HUES48 (cell line): Measurements from ENCODE around the gene PLEK2.
"Not testable (repeated sequence)": the region's sequence is repeated elsewhere in the genome, so short reads cannot be mapped to it uniquely, and the experiment has no call there.

Source experiments
- H3K27ac ChIP-seq: one replicate; pipeline ENCODE4 v1.7.0; 2013; ENCODE audit warnings: low read depth, low read length, inconsistent platforms
- H3K27me3 ChIP-seq: 2 replicates; pipeline ENCODE4 v1.6.1; 2013; ENCODE audit warnings: mild to moderate bottlenecking, low read length; ENCODE audit not compliant: control insufficient read depth, insufficient read depth
- H3K36me3 ChIP-seq: 2 replicates; pipeline ENCODE4 v1.6.1; 2013; ENCODE audit warnings: low read length; ENCODE audit not compliant: control insufficient read depth, insufficient read depth
- H3K4me1 ChIP-seq: 2 replicates; pipeline ENCODE4 v1.6.1; 2013; ENCODE audit warnings: mild to moderate bottlenecking, low read length; ENCODE audit not compliant: control insufficient read depth, insufficient read depth
- H3K4me3 ChIP-seq: 2 replicates; pipeline ENCODE4 v1.5.1; 2013; ENCODE audit warnings: mild to moderate bottlenecking, low read depth, low read length
- H3K9ac ChIP-seq: 2 replicates; pipeline ENCODE4 v1.6.1; 2013; ENCODE audit warnings: mild to moderate bottlenecking, low read depth, low read length, moderate library complexity
- H3K9me3 ChIP-seq: 2 replicates; pipeline ENCODE4 v1.6.1; 2013; ENCODE audit warnings: low read length; ENCODE audit not compliant: control insufficient read depth, insufficient read depth

Gene PLEK2, protein sequence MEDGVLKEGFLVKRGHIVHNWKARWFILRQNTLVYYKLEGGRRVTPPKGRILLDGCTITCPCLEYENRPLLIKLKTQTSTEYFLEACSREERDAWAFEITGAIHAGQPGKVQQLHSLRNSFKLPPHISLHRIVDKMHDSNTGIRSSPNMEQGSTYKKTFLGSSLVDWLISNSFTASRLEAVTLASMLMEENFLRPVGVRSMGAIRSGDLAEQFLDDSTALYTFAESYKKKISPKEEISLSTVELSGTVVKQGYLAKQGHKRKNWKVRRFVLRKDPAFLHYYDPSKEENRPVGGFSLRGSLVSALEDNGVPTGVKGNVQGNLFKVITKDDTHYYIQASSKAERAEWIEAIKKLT

DNA sequence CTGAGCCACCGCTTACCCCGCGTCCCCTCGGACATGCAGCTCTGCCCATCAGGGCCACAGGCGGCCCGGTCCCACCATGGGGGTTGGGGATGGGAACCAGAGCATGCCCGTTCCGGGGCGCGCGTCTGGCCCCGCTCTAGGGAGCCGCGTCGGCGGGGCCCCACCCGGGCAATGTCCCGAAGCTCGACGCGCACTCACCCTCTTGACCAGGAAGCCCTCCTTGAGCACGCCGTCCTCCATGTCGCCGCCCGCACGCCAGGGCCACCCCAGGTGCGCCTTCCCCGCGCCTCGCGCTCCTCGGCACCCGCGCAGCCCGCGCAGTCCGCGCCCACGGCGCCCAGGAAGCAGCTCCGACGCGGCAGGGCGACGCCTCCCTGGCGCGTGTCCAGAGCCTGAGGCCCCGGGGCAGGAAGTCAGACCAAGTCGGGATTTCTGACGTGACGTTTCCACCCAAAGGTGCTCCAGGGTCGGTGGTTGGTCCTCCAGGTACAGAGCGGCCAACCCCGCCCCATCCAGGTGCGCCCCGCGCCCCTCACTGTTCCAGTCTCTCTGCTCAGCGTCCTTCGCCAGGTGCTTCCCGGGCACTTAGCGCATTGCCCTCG is at the start of gene PLEK2:
TSS of gene PLEK2 (minus strand) at position 346 of the 602 bp plus-strand sequence. CDS start at position 240, 106 bp downstream.
- no peaks in the 10 kb centered on the region for H3K4me1 ChIP-seq
- H3K27me3 ChIP-seq = peaks cover 29% of the 10 kb centered on the region
- H3K9me3 ChIP-seq = no peaks in the 10 kb centered on the region
- no peak within 1 kb of the TSS for H3K9ac ChIP-seq
- H3K4me3 ChIP-seq = peak within 1 kb of the TSS; percentile 55
- no peaks in the 10 kb centered on the region for H3K36me3 ChIP-seq
- no peak within 1 kb of the TSS for H3K27ac ChIP-seq

DNA sequence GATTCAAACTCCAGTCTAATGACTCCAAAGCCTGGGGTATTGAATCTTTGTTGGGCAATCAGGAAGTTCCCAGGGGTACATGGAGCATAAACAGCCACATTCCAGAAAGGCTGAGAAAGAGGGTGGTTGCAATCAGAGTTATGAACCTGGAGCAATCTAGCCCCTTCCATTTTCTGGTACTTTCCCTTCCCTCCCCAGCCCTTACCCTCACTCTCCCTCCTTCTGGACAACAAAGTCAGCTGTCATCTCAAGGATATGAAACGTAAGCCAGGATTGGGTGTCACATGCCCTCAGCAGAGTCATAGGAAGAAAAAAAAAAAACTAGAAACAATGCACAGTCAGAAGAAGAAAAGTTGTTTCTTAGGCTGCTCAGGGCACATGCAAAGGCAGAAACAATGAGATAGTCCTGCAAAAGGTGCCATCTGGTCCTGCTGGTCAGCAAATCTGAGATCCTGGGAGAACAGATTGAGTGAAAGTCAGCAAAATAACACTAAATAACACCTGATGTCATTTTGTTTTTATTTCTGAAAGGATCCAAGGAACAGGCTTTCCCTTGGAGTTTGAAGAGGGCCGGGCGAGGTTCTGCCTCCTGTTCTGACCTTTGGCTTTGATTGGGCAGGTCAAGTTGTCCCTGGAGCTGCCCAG is 49.5 kb upstream of the PLEK2 start:
- Histone ChIP-seq H3K36me3 (no peaks in the 10 kb centered on the region), H3K4me1 (0 out of 2 replicates have a peak, but pooled peaks cover 3% of the 10 kb centered on the region), H3K4me3 (no peak overlapping the region), H3K27ac (no peak overlapping the region), H3K27me3 (no peaks in the 10 kb centered on the region), H3K9me3 (no peaks in the 10 kb centered on the region), H3K9ac (no peak overlapping the region)

DNA sequence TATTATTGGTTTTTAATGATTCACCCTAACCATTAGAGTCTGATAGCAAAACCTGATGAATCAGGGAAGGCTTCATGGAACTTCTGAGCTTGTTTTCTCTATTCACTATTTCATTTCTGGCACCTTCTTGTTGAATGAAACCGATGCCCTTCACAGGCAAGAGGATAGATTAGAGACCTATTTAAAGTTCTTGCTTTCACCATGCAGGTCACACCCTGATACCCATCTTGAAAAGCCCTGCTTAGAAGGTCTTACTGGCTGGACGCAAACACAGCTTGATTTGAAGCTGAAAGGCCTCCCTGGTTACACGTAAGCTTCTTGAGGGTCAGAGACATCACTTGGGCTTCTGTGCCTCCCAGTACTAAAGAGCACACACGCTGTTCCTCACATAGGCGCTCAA is 47.4 kb upstream of the PLEK2 start:
- no peak overlapping the region for H3K27ac ChIP-seq
- 0 out of 2 replicates have a peak, but pooled peaks cover 3% of the 10 kb centered on the region for H3K4me1 ChIP-seq
- no peak overlapping the region for H3K9ac ChIP-seq
- H3K27me3 ChIP-seq = no peaks in the 10 kb centered on the region
- H3K36me3 ChIP-seq = no peaks in the 10 kb centered on the region
- H3K9me3 ChIP-seq = no peaks in the 10 kb centered on the region
- H3K4me3 ChIP-seq = no peak overlapping the region

DNA sequence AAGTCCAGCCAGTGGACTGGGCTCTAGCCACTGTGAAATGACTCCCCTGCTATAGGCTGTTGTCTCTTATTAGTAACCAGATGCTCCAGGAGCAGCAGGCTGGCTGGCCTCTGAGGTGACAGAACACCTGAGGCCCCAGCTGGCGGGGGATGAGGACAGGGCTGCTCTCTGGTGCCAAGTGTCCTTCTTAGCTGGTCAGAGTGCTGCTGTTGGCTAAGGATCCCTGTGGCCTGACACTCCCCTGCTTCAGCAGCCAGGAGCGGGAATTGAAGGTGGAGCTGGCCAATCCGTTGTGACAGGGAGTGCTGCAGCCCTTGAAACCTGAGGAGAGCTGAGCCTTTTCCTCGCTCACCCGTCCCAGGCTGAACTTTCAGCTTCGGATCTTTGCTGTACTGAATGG is 45.8 kb upstream of the PLEK2 start:
- no peaks in the 10 kb centered on the region for H3K9me3 ChIP-seq
- no peak overlapping the region for H3K27ac ChIP-seq
- 0 out of 2 replicates have a peak, but pooled peaks cover 3% of the 10 kb centered on the region for H3K4me1 ChIP-seq
- no peaks in the 10 kb centered on the region for H3K27me3 ChIP-seq
- no peak overlapping the region for H3K9ac ChIP-seq
- no peak overlapping the region for H3K4me3 ChIP-seq
- H3K36me3 ChIP-seq = no peaks in the 10 kb centered on the region

DNA sequence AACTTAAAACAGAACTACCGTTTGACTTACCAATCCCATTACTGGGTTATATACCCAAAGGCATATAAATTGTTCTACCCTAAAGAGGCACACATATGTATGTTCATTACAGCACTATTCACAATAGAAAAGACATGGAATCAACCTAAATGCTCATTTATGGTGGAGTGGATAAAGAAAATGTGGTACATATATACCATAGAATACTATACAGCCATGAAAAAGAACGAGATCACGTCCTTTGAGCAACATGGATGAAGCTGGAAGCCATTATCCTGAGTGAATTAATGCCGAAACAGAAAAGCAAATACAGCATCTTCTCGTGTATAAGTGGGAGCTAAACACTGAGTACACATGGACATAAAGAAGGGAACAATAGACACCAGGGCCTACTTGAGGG is 44.8 kb upstream of the PLEK2 start:
- 0 out of 2 replicates have a peak, but pooled peaks cover 3% of the 10 kb centered on the region for H3K4me1 ChIP-seq
- no peak overlapping the region for H3K9ac ChIP-seq
- H3K27me3 ChIP-seq = no peaks in the 10 kb centered on the region
- no peaks in the 10 kb centered on the region for H3K9me3 ChIP-seq
- no peak overlapping the region for H3K4me3 ChIP-seq
- no peaks in the 10 kb centered on the region for H3K36me3 ChIP-seq
- H3K27ac ChIP-seq = no peak overlapping the region

DNA sequence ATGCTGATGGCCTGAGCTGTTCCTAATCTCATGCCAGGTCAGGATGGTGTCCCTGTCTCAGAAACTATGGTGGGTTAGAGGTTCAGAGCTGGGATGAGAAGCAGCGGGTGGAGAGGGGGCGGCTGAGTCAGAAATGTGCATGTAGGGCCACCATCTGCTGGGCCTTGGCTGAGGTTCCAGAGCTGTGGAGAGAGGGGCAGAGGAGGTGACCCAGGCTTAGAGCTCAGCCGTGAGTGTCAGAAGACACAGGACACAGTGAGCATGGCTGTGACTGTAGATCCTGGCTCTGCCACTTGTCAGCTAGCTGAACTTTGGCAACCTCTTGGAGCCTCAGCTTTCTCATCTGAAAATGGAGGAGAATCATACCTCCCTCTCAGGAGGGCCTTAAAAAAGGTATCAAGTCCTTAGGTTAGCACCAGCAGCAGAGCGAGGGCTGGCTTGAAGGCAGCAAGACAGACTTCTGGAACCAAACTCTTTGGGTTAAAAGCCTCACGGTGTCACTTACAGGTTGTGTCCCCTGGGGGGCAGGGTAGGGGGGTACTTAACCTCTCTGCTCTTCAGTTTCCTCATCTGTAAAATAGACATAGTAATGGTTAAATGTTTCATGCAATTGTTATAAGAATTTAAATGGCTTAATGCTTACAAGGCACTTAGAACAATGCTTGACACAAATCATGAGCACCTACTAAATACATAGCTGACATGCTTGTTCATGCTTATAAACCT is 41.8 kb upstream of the PLEK2 start:
- Histone ChIP-seq H3K9ac (no peak overlapping the region), H3K4me1 (0 out of 2 replicates have a peak, but pooled peaks cover 3% of the 10 kb centered on the region), H3K36me3 (no peaks in the 10 kb centered on the region), H3K9me3 (0 out of 2 replicates have a peak, but pooled peaks cover 10% of the 10 kb centered on the region), H3K4me3 (no peak overlapping the region), H3K27ac (no peak overlapping the region), H3K27me3 (no peaks in the 10 kb centered on the region)

DNA sequence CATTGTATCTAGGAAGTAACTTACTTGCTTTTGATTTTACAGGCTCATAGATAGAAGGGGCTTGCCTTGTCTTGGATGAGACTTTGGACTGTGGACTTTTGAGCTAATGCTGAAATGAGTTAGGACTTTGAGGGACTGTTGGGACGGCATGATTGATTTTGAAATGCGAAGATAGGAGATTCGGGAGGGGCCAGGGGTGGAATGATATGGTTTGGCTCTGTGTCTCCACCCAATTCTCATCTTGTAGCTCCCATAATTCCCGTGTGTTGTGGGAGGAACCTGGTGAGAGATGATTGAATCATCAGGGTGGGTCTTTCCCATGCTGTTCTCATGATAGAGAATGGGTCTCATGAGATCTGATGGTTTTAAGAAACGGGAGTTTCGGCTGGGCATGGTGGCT is 39.7 kb upstream of the PLEK2 start:
- not testable (repeated sequence) for H3K4me3 ChIP-seq, H3K36me3 ChIP-seq, H3K9ac ChIP-seq, H3K9me3 ChIP-seq, H3K27me3 ChIP-seq, H3K27ac ChIP-seq, H3K4me1 ChIP-seq

DNA sequence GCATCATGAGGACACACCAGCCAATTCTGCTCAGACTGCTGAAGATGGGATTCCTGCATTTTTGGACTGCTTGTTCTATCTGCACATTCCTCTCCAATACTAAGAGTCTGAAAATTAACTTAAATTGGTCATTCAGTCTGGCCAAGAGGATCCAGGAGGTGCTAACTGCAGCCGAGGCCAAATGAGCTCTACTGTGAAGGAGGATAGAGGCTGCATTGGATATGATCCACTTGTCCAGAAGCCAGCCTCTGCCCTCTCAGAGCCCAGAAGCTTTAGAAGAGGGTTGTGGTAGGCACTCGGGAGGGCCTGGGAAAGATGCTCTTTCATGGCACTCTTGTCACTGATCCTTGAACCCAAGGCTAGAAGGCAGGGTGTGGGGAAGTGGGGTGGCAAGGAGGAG is 37.1 kb upstream of the PLEK2 start:
- no peak overlapping the region for H3K9ac ChIP-seq
- H3K9me3 ChIP-seq = 0 out of 2 replicates have a peak, but pooled peaks cover 10% of the 10 kb centered on the region
- no peak overlapping the region for H3K27ac ChIP-seq

DNA sequence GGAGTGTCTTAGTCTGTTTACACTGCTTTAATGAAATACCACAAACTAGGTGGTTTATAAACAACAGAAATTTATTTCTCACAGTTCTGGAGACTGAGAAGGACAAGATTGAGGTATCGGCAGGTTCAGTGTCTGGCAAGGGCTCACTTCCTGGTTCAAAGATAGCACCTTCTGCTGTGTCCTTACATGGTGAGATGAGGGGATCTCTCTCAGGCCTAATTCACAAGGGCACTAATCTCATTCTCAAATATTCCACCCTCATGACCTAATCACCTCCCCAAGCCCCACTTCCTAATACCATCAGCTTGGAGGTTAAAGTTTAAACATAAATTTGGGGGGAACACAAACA is 35.0 kb upstream of the PLEK2 start:
- no peak overlapping the region for H3K9ac ChIP-seq
- no peaks in the 10 kb centered on the region for H3K27me3 ChIP-seq
- H3K36me3 ChIP-seq = no peaks in the 10 kb centered on the region
- H3K4me1 ChIP-seq = peaks cover 14% of the 10 kb centered on the region
- no peak overlapping the region for H3K4me3 ChIP-seq
- H3K27ac ChIP-seq = peak overlapping the region; percentile 25
- H3K9me3 ChIP-seq = 0 out of 2 replicates have a peak, but pooled peaks cover 10% of the 10 kb centered on the region

More for the DNA sequence above, 37.1 kb upstream of the PLEK2 start:
- no peaks in the 10 kb centered on the region for H3K27me3 ChIP-seq
- no peak overlapping the region for H3K4me3 ChIP-seq
- H3K4me1 ChIP-seq = peaks cover 8% of the 10 kb centered on the region
- H3K36me3 ChIP-seq = no peaks in the 10 kb centered on the region

DNA sequence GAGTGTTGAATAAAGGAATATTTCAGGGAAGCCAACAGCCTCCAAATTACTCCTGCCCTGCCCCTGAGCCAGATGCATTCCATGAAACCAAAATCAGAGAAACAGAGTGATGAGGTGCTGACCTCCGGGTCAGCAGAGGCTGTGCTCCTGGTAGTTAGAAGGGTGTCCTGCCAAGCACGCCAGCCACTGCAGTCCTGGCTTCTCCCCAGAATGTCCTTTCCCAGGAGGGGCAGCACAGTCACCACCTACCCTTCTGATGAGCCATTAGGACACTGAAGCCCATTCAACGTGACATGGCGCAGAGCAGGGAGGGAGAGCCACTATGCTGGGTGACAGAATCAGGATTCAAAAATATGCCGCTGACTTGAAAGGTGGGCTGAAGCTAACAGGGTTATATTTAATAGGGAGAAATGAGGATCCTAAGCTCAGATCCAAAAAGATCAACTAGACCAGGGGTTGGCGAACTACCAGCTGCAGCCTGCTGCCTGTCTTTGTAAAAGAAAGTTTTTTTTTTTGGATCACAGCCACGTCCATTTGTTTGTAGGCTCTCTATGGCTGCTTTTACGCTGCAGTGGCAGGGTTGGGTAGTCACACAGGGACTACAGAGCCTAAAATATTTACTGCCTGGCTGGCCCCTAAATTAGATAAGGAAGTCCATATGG is 34.5 kb upstream of the PLEK2 start:
- Histone ChIP-seq H3K9me3 (0 out of 2 replicates have a peak, but pooled peaks cover 9% of the 10 kb centered on the region), H3K9ac (no peak overlapping the region), H3K36me3 (no peaks in the 10 kb centered on the region), H3K4me1 (peaks cover 14% of the 10 kb centered on the region), H3K27me3 (no peaks in the 10 kb centered on the region), H3K4me3 (no peak overlapping the region), H3K27ac (peak overlapping the region; percentile 25)
